DMS79 treated with DMSO at 0.1 percent for 48 hours (cell line): ENCODE measurements around the gene SPSB3.
A peak's percentile ranks its signal among the peaks of the same experiment; 100 is the strongest.
"Not testable (repeated sequence)": the region's sequence is repeated elsewhere in the genome, so short reads cannot be mapped to it uniquely, and the experiment has no call there.

Experiments used
- DNase-seq: peaks from one replicate; lab custom pipeline; 2025; lab: John Stamatoyannopoulos, UW

SPSB3 gene

GRCh38 chr16:1816396-1817275, 34.3 kb upstream of the SPSB3 start:
- DNase-seq, result no peak

GRCh38 chr16:1815461-1815860, 33.1 kb upstream of the SPSB3 start:
- no peak for DNase-seq

- peak; percentile 5 for DNase-seq
Observed at GRCh38 chr16:1812732-1813163, 30.4 kb upstream of the SPSB3 start.

GRCh38 chr16:1810536-1810935, 28.2 kb upstream of the SPSB3 start:
- no peak for DNase-seq

GRCh38 chr16:1810106-1810505, 27.7 kb upstream of the SPSB3 start:
- no peak for DNase-seq

- DNase-seq, result no peak
Observed at GRCh38 chr16:1809281-1809801, 27.0 kb upstream of the SPSB3 start.

GRCh38 chr16:1808691-1809090, 26.3 kb upstream of the SPSB3 start:
- DNase-seq, result no peak

- no peak for DNase-seq
Observed at GRCh38 chr16:1807626-1808025, 25.3 kb upstream of the SPSB3 start.

- DNase-seq, result no peak
Observed at GRCh38 chr16:1800701-1801100, 18.3 kb upstream of the SPSB3 start.

GRCh38 chr16:1799263-1799662, 16.9 kb upstream of the SPSB3 start:
- not testable (repeated sequence) for DNase-seq

- no peak for DNase-seq
Observed at GRCh38 chr16:1794908-1795666, 12.7 kb upstream of the SPSB3 start.

- DNase-seq, result peak; percentile 14
Observed at GRCh38 chr16:1794221-1794871, 12.0 kb upstream of the SPSB3 start.

GRCh38 chr16:1793578-1794220, 11.3 kb upstream of the SPSB3 start, which contains the start of gene IGFALS:
IGFALS (minus strand) TSS chr16:1793705; CDS start chr16:1793652, 53 bp downstream.
- DNase-seq, result no peak

- no peak for DNase-seq
Observed at GRCh38 chr16:1792836-1793577, 10.6 kb upstream of the SPSB3 start.

GRCh38 chr16:1791943-1792812, 9.8 kb upstream of the SPSB3 start:
- DNase-seq, result no peak

- no peak for DNase-seq
Observed at GRCh38 chr16:1791256-1791942, 9.0 kb upstream of the SPSB3 start.

- DNase-seq, result no peak
Observed at GRCh38 chr16:1790611-1791255, 8.4 kb upstream of the SPSB3 start.

GRCh38 chr16:1790261-1790610, 7.9 kb upstream of the SPSB3 start:
- DNase-seq, result no peak

GRCh38 chr16:1789643-1790045, 7.3 kb upstream of the SPSB3 start:
- DNase-seq, result no peak
